Adrenal gland (tissue), 12 donors: ENCODE results near the gene PYGB. TPM values are rescaled to one million over a fixed set of nuclear protein-coding genes. Genes with fewer than 3 reads are reported as not detected.

Experiments
- DNase-seq, 7 donors: peaks; one replicate each; pipeline ENCODE4 v3.0.0-alpha.2; 2019 to 2020
- H3K27ac ChIP-seq, 5 donors: fragments of 200-600 bp; sonication (generic) in 4 of 5; 1 replicate in 3 of 5; 2 replicates in 2 of 5; pipeline versions ENCODE4 v1.5.1 to v1.8.0; 2016 to 2020; ENCODE audit warnings: mild to moderate bottlenecking in 1 of 5
- H3K27me3 ChIP-seq: fragments of 200-600 bp; 2 replicates; pipeline ENCODE4 v1.8.0; 2021
- H3K36me3 ChIP-seq, 2 donors: fragments of 200-600 bp; replicated peaks in 1 of 2; 1 replicate in 1 of 2; 2 replicates in 1 of 2; pipeline versions ENCODE4 v1.5.1 to v1.8.0; 2018 to 2022
- H3K4me1 ChIP-seq, 2 donors: fragments of 200-600 bp; replicated peaks in 1 of 2; 1 replicate in 1 of 2; 2 replicates in 1 of 2; pipeline versions ENCODE4 v1.5.1 to v1.8.0; 2018 to 2021
- H3K4me3 ChIP-seq, 4 donors: fragments of 200-600 bp; sonication (generic) in 3 of 4; one replicate each; pipeline ENCODE4 v1.5.1; 2016 to 2018
- H3K9me3 ChIP-seq, 3 donors: fragments of 200-600 bp; sonication (generic) in 1 of 3; replicated peaks in 1 of 3; 1 replicate in 2 of 3; 2 replicates in 1 of 3; pipeline versions ENCODE4 v1.5.1 to v1.8.0; 2016 to 2021
- POLR2A ChIP-seq, 2 donors: fragments of 450-650 bp; IDR thresholded peaks; one replicate each; pipeline ENCODE4 v1.6.1; 2017; ENCODE audit warnings: antibody characterized with exemption in 2 of 2, mild to moderate bottlenecking in 2 of 2, moderate library complexity in 1 of 2
- WGBS, 4 donors: extraction: QIAGEN DNeasy Blood & Tissue Kit in 2 of 4; methylation state at CpG; one replicate each; pipeline versions ENCODE4 v1.1.5 to v1.1.7; 2013 to 2017; 5-methylcytosine and 5-hydroxymethylcytosine counted together
- intact Hi-C, 2 donors: fragments of 100-400 bp; cut with DNase I; formaldehyde crosslinking; loops; one replicate each; pipeline versions ENCODE4 v1.14.1 to v1.15.0; 2022 to 2023
- polyA plus RNA-seq, 3 donors: library from polyadenylated mRNA; stranded (reverse); fragments of 200-250 nt in 2 of 3; fragments of 350-450 nt in 1 of 3; fragmentation: Illumina TruSeq in 1 of 3; extraction: RNeasy Lipid Tissue Mini Kit (QIAGEN cat#74804) in 1 of 3; gene quantifications; one replicate each; pipeline ENCODE4 v1.2.3, GENCODE V29; 2013 to 2014
- total RNA-seq, 9 donors: library from RNA; depleted of rRNA in 4 of 9; stranded (reverse); fragments of >200 nt in 4 of 9; fragments of 120-200 nt in 1 of 9; fragmentation: NEBNext Ultra II Directional in 1 of 9; extraction: Animal tissue kit (Norgen Biotek cat#: 25700) in 1 of 9; gene quantifications; one replicate each; pipeline versions ENCODE4 v1.1.0 to v1.2.4, GENCODE V29; 2013 to 2023
- TF ChIP-seq, protein P1 (sequence below), 6 experiments: fragments of 450-650 bp in 4 of 6; fragments of 200-600 bp in 2 of 6; sonication (generic) in 1 of 6; IDR thresholded peaks; 1 replicate in 5 of 6; 2 replicates in 1 of 6; pipeline versions ENCODE4 v1.5.1 to v1.8.0; 2016 to 2021; ENCODE audit warnings: antibody characterized with exemption in 6 of 6, mild to moderate bottlenecking in 2 of 6, moderate library complexity in 1 of 6
- donor health status: healthy with polysubstance abuse.
- donor health status: Bipolar disorder and iron deficiency.
- donor health status: DM: yes; HTN: yes; CAD: no.
- donor health status: DM: no; HTN: no; CAD: no.
- donor health status: DM: no; HTN: no; CAD: no.
- donor health status: DM: yes; HTN: yes; CAD: no.

The PYGB gene
- total and polyA plus RNA-seq, 12 donors, result 15.7 to 118 (median 71.4) TPM

GRCh38 chr20:25295386-25296093, 47.7 kb downstream of the PYGB start:
- H3K36me3 ChIP-seq, result peaks cover 0 to 2% of the 10 kb centered on the region in 2 donors
- 34 to 53% (median 42%) methylated on average over 6 to 10 of the region's 10 CpGs for WGBS, 4 donors
- H3K9me3 ChIP-seq, result no peaks in the 10 kb centered on the region
- DNase-seq, result peak; percentile 59 to 94 (median 83)
- no peak for TF ChIP-seq POLR2A (IDR thresholded peaks at IDR 0.05)
- TF ChIP-seq, protein P1, sequence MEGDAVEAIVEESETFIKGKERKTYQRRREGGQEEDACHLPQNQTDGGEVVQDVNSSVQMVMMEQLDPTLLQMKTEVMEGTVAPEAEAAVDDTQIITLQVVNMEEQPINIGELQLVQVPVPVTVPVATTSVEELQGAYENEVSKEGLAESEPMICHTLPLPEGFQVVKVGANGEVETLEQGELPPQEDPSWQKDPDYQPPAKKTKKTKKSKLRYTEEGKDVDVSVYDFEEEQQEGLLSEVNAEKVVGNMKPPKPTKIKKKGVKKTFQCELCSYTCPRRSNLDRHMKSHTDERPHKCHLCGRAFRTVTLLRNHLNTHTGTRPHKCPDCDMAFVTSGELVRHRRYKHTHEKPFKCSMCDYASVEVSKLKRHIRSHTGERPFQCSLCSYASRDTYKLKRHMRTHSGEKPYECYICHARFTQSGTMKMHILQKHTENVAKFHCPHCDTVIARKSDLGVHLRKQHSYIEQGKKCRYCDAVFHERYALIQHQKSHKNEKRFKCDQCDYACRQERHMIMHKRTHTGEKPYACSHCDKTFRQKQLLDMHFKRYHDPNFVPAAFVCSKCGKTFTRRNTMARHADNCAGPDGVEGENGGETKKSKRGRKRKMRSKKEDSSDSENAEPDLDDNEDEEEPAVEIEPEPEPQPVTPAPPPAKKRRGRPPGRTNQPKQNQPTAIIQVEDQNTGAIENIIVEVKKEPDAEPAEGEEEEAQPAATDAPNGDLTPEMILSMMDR (IDR thresholded peaks at IDR 0.05), result peak in 3 of 6 experiments; percentile 2 to 44 (median 33)
- H3K27ac ChIP-seq, result peak overlapping the region in 4 of 5 donors; percentile 65 to 88 (median 79)
- H3K27me3 ChIP-seq, result no peaks in the 10 kb centered on the region
- peaks cover 25 to 28% of the 10 kb centered on the region in 2 donors for H3K4me1 ChIP-seq
- H3K4me3 ChIP-seq, result no peak overlapping the region
- intact Hi-C loops, result loop anchor here (5.0 to 10.0 kb wide), 2 partner anchors 99 to 102 kb away; partner anchors contain the start of gene ABHD12 (in 1 of the 2)

- Histone ChIP-seq H3K9me3 (no peaks in the 10 kb centered on the region), H3K27me3 (no peaks in the 10 kb centered on the region), H3K27ac (peak overlapping the region in 4 of 5 donors; percentile 65 to 88 (median 79)), H3K4me1 (peaks cover 22 to 32% of the 10 kb centered on the region in 2 donors), H3K4me3 (no peak overlapping the region), H3K36me3 (no peaks in the 10 kb centered on the region)
- no peak for TF ChIP-seq POLR2A (IDR thresholded peaks at IDR 0.05)
- TF ChIP-seq, protein P1 (IDR thresholded peaks at IDR 0.05), result peak in 3 of 6 experiments; percentile 15 to 28 (median 20)
- intact Hi-C loops, result loop anchor here (5.0 to 10.0 kb wide), 2 partner anchors 98 to 101 kb away; partner anchors contain the start of gene ABHD12 (in 1 of the 2)
- 85 to 90% (median 88%) methylated on average over 16 to 24 of the region's 24 CpGs for WGBS, 4 donors
- no peak for DNase-seq
Measured at GRCh38 chr20:25296094-25297093, 48.5 kb downstream of the PYGB start.

DNA sequence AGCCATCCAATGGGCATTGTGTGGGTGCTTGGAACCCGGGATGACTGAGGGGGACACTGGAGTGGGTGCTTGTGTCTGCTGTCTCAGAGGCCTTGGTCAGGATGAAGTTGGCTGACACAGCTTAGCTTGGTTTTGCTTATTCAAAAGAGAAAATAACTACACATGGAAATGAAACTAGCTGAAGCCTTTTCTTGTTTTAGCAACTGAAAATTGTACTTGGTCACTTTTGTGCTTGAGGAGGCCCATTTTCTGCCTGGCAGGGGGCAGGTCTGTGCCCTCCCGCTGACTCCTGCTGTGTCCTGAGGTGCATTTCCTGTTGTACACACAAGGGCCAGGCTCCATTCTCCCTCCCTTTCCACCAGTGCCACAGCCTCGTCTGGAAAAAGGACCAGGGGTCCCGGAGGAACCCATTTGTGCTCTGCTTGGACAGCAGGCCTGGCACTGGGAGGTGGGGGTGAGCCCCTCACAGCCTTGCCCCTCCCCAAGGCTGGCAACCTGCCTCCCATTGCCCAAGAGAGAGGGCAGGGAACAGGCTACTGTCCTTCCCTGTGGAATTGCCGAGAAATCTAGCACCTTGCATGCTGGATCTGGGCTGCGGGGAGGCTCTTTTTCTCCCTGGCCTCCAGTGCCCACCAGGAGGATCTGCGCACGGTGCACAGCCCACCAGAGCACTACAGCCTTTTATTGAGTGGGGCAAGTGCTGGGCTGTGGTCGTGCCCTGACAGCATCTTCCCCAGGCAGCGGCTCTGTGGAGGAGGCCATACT, 49.4 kb downstream of the PYGB start:
- 78 to 86% (median 81%) methylated on average over 5 to 10 of the region's 10 CpGs for WGBS, 4 donors
- Histone ChIP-seq H3K9me3 (no peaks in the 10 kb centered on the region), H3K4me3 (no peak overlapping the region), H3K36me3 (peaks cover 0 to 3% of the 10 kb centered on the region in 2 donors), H3K27ac (peak overlapping the region in 2 of 5 donors; percentile 43), H3K27me3 (no peaks in the 10 kb centered on the region), H3K4me1 (peaks cover 18 to 27% of the 10 kb centered on the region in 2 donors)
- intact Hi-C loops, result loop anchor here (5.0 to 10.0 kb wide), 2 partner anchors 97 to 100 kb away; partner anchors contain the start of gene ABHD12 (in 1 of the 2)
- no peak for DNase-seq
- TF ChIP-seq, protein P1 (IDR thresholded peaks at IDR 0.05), result no peak
- TF ChIP-seq POLR2A (IDR thresholded peaks at IDR 0.05), result no peak
